CD14-positive monocyte (primary cell): ENCODE data around the gene FOXC1. TPM values are rescaled to one million over a fixed set of nuclear protein-coding genes. Genes with fewer than 3 reads are reported as not detected.

Source experiments
- DNase-seq, 3 donors: peaks; one replicate each; pipeline ENCODE4 v3.0.0-alpha.2; 2011 to 2022
- H2AFZ ChIP-seq: 2 replicates; pipeline ENCODE4 v1.6.0; 2012; ENCODE audit warnings: mild to moderate bottlenecking, low read depth, low read length, inconsistent platforms; ENCODE audit not compliant: insufficient read depth, poor library complexity, severe bottlenecking
- H3K27ac ChIP-seq, 2 donors: 1 replicate in 1 of 2; 2 replicates in 1 of 2; pipeline ENCODE4 v1.5.1; 2012 to 2013; ENCODE audit warnings: low read length in 2 of 2, control low read depth in 1 of 2, inconsistent platforms in 1 of 2, low read depth in 1 of 2, mild to moderate bottlenecking in 1 of 2
- H3K27me3 ChIP-seq, 2 donors: one replicate each; pipeline versions ENCODE4 v1.6.0 to v1.6.1; 2011 to 2013; ENCODE audit warnings: low read length in 2 of 2; ENCODE audit not compliant: control insufficient read depth in 2 of 2, insufficient read depth in 2 of 2
- H3K36me3 ChIP-seq, 2 donors: replicated peaks in 1 of 2; 1 replicate in 1 of 2; 2 replicates in 1 of 2; pipeline versions ENCODE4 v1.5.1 to v1.6.1; 2012 to 2013; ENCODE audit warnings: low read length in 2 of 2, control low read depth in 1 of 2, inconsistent platforms in 1 of 2, mild to moderate bottlenecking in 1 of 2; ENCODE audit not compliant: insufficient read depth in 2 of 2, control insufficient read depth in 1 of 2
- H3K4me1 ChIP-seq, 2 donors: 1 replicate in 1 of 2; 2 replicates in 1 of 2; pipeline versions ENCODE4 v1.5.1 to v1.6.1; 2012 to 2013; ENCODE audit warnings: low read length in 2 of 2, control low read depth in 1 of 2, inconsistent platforms in 1 of 2, mild to moderate bottlenecking in 1 of 2, moderate library complexity in 1 of 2; ENCODE audit not compliant: insufficient read depth in 2 of 2, control insufficient read depth in 1 of 2
- H3K4me2 ChIP-seq: replicated peaks from 2 replicates; pipeline ENCODE3; 2012; ENCODE audit warnings: low read length, moderate library complexity, mild to moderate bottlenecking; ENCODE audit not compliant: poor library complexity, severe bottlenecking; ENCODE audit errors: extremely low read depth
- H3K4me3 ChIP-seq, 3 experiments: fragments of 200-600 bp in 1 of 3; sonication (generic) in 1 of 3; replicated peaks in 1 of 3; 1 replicate in 2 of 3; 2 replicates in 1 of 3; pipeline ENCODE4 v1.5.1; 2011 to 2013; ENCODE audit warnings: low read length in 3 of 3, mild to moderate bottlenecking in 3 of 3, control low read depth in 2 of 3, low read depth in 2 of 3, inconsistent platforms in 1 of 3, moderate library complexity in 1 of 3
- H3K79me2 ChIP-seq: 2 replicates; pipeline ENCODE4 v1.6.0; 2012; ENCODE audit warnings: mild to moderate bottlenecking, control low read depth, inconsistent platforms, low read length, moderate library complexity; ENCODE audit not compliant: insufficient read depth
- H3K9ac ChIP-seq: 2 replicates; pipeline ENCODE4 v1.6.0; 2017; ENCODE audit warnings: low read length, mild to moderate bottlenecking; ENCODE audit not compliant: insufficient read depth, poor library complexity, severe bottlenecking
- H3K9me3 ChIP-seq, 2 donors: replicated peaks in 1 of 2; 1 replicate in 1 of 2; 2 replicates in 1 of 2; pipeline versions ENCODE4 v1.5.1 to v1.6.1; 2012 to 2013; ENCODE audit warnings: low read length in 2 of 2, control low read depth in 1 of 2; ENCODE audit not compliant: control insufficient read depth in 1 of 2, insufficient read depth in 1 of 2
- H4K20me1 ChIP-seq: 2 replicates; pipeline ENCODE4 v1.6.0; 2012; ENCODE audit warnings: mild to moderate bottlenecking, low read length, control low read depth, moderate library complexity; ENCODE audit not compliant: insufficient read depth
- H3K27ac Mint-ChIP-seq, 7 donors: one replicate each; pipeline ENCODE4 v1.8.0; 2020; ENCODE audit warnings: mild to moderate bottlenecking in 7 of 7, mixed read lengths in 7 of 7, moderate library complexity in 6 of 7, inconsistent platforms in 2 of 7
- H3K27me3 Mint-ChIP-seq, 3 donors: one replicate each; pipeline ENCODE4 v1.8.0; 2021 to 2022; ENCODE audit warnings: low read depth in 3 of 3, mild to moderate bottlenecking in 3 of 3, mixed read lengths in 3 of 3, moderate library complexity in 3 of 3, inconsistent platforms in 1 of 3
- H3K36me3 Mint-ChIP-seq, 2 donors: one replicate each; pipeline ENCODE4 v1.8.0; 2020; ENCODE audit warnings: mixed read lengths in 2 of 2, inconsistent platforms in 1 of 2, mild to moderate bottlenecking in 1 of 2
- H3K4me1 Mint-ChIP-seq: one replicate; pipeline ENCODE4 v1.8.0; 2020; ENCODE audit warnings: mild to moderate bottlenecking, mixed read lengths
- H3K4me3 Mint-ChIP-seq, 2 donors: one replicate each; pipeline ENCODE4 v1.8.0; 2020; ENCODE audit warnings: mild to moderate bottlenecking in 2 of 2, mixed read lengths in 2 of 2, moderate library complexity in 1 of 2
- H3K9me3 Mint-ChIP-seq, 7 donors: one replicate each; pipeline ENCODE4 v1.8.0; 2020 to 2022; ENCODE audit warnings: mixed read lengths in 7 of 7, mild to moderate bottlenecking in 6 of 7, moderate library complexity in 6 of 7, inconsistent platforms in 2 of 7
- WGBS: methylation state at CpG from one replicate; pipeline ENCODE4 v1.1.5; 2013; ENCODE audit warnings: missing lambda C conversion rate; ENCODE audit not compliant: insufficient coverage; 5-methylcytosine and 5-hydroxymethylcytosine counted together
- intact Hi-C, 2 donors: fragments of 100-400 bp; cut with micrococcal nuclease; formaldehyde crosslinking; loops; one replicate each; pipeline versions ENCODE4 v1.15.0 to v1.15.1; 2023
- polyA plus RNA-seq, 3 donors: library from polyadenylated mRNA; depleted of rRNA in 1 of 3; unstranded in 2 of 3; stranded (reverse) in 1 of 3; fragments of 300-500 nt in 2 of 3; fragments of >200 nt in 1 of 3; fragmentation: Illumina TruSeq in 2 of 3; gene quantifications; 1 replicate in 2 of 3; 2 replicates in 1 of 3; pipeline ENCODE4 v1.2.3, GENCODE V29; 2012 to 2021
- TF ChIP-seq, protein P1 (sequence below): fragments of 200-600 bp; IDR thresholded peaks from one replicate; pipeline ENCODE4 v1.8.0; 2022; ENCODE audit warnings: antibody characterized with exemption, mild to moderate bottlenecking

FOXC1 gene
- polyA plus RNA-seq, 3 donors, result 0.36 TPM; not detected in 2

DNA sequence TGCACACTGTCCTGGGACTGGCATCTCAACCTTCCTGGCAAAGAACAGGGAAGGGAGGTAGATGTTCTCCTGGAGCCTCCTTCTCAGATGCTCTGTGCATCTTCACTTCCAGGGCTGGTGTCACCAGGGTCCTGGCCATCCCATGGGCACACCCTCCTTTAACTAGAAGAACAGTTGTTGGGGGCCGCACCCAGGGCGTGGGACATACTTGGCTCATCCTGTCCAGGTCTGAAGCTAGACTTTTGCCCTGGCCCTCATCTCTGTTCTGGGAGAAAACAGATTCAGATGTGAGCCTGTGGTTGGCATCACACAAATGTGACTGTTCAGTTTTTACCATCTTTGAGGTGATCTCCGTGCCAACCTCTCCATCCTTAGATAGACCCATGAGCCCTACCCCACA, 41.6 kb downstream of the FOXC1 start:
- WGBS, result 100% methylated on average over 2 of the region's 3 CpGs
- Mint-ChIP-seq H3K36me3 (peaks cover 0 to 1% of the 10 kb centered on the region in 2 donors), H3K27ac (no peak overlapping the region), H3K4me3 (no peak overlapping the region), H3K9me3 (peaks cover 0 to 2% (median 0%) of the 10 kb centered on the region in 7 donors), H3K27me3 (peaks cover 0 to 4% (median 3%) of the 10 kb centered on the region in 3 donors), H3K4me1 (peaks cover 3% of the 10 kb centered on the region)
- DNase-seq, result no peak
- H2AFZ ChIP-seq, result no peak overlapping the region
- no peak overlapping the region for H3K4me2 ChIP-seq
- no peaks in the 10 kb centered on the region for H3K36me3 ChIP-seq
- intact Hi-C loops, result no loop called here
- H3K4me1 ChIP-seq, result no peaks in the 10 kb centered on the region
- no peaks in the 10 kb centered on the region for H3K79me2 ChIP-seq
- H4K20me1 ChIP-seq, result no peaks in the 10 kb centered on the region
- TF ChIP-seq, protein P1, sequence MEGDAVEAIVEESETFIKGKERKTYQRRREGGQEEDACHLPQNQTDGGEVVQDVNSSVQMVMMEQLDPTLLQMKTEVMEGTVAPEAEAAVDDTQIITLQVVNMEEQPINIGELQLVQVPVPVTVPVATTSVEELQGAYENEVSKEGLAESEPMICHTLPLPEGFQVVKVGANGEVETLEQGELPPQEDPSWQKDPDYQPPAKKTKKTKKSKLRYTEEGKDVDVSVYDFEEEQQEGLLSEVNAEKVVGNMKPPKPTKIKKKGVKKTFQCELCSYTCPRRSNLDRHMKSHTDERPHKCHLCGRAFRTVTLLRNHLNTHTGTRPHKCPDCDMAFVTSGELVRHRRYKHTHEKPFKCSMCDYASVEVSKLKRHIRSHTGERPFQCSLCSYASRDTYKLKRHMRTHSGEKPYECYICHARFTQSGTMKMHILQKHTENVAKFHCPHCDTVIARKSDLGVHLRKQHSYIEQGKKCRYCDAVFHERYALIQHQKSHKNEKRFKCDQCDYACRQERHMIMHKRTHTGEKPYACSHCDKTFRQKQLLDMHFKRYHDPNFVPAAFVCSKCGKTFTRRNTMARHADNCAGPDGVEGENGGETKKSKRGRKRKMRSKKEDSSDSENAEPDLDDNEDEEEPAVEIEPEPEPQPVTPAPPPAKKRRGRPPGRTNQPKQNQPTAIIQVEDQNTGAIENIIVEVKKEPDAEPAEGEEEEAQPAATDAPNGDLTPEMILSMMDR, result no peak
- H3K9me3 ChIP-seq, result no peaks in the 10 kb centered on the region
- H3K4me3 ChIP-seq, result no peak overlapping the region
- no peaks in the 10 kb centered on the region for H3K27me3 ChIP-seq
- no peak overlapping the region for H3K27ac ChIP-seq
- no peak overlapping the region for H3K9ac ChIP-seq

DNA sequence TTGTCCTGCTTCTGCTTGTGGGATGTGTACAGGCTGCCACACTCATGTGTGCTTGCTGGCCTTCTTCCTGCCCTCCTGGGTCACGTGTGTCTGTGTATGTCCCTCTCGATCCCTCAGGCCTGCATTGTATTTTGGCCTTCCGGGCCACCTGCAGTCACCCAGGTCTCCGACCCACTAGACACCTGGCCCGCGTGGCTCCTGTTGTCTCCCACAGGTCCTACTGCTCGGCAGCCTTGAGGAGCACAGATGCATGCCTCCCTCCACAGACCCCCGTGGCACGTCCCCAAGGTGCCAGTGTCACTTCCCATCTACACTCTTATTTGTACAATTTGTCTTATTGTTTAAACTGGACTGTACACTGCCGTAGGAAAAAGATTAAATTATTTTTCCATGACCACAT, 43.1 kb downstream of the FOXC1 start:
- Mint-ChIP-seq H3K27ac (no peak overlapping the region), H3K27me3 (peaks cover 0 to 5% (median 4%) of the 10 kb centered on the region in 3 donors), H3K9me3 (peaks cover 0 to 2% (median 0%) of the 10 kb centered on the region in 7 donors), H3K4me3 (no peak overlapping the region), H3K36me3 (peaks cover 0 to 2% of the 10 kb centered on the region in 2 donors), H3K4me1 (peaks cover 3% of the 10 kb centered on the region)
- Histone ChIP-seq H3K9ac (no peak overlapping the region), H3K27me3 (no peaks in the 10 kb centered on the region), H3K27ac (no peak overlapping the region), H4K20me1 (no peaks in the 10 kb centered on the region), H3K4me1 (no peaks in the 10 kb centered on the region), H3K9me3 (no peaks in the 10 kb centered on the region), H2AFZ (no peak overlapping the region), H3K79me2 (no peaks in the 10 kb centered on the region), H3K36me3 (no peaks in the 10 kb centered on the region), H3K4me2 (no peak overlapping the region), H3K4me3 (no peak overlapping the region)
- intact Hi-C loops, result no loop called here
- DNase-seq, result no peak
- TF ChIP-seq, protein P1, result no peak
- WGBS, result 100% methylated on average over 6 of the region's 10 CpGs
